Stimulated activated CD4-positive, alpha-beta T cell treated with anti-CD3 and anti-CD28 coated beads, Interleukin-12 subunit alpha, Interleukin-12 subunit beta, amount 100 ng/mL, for 4 hours (primary cell): ENCODE data around the gene MRPL34.

Experiments used
- DNase-seq: peaks from one replicate; pipeline ENCODE4 v3.0.0-alpha.2; 2020

The MRPL34 gene

DNA sequence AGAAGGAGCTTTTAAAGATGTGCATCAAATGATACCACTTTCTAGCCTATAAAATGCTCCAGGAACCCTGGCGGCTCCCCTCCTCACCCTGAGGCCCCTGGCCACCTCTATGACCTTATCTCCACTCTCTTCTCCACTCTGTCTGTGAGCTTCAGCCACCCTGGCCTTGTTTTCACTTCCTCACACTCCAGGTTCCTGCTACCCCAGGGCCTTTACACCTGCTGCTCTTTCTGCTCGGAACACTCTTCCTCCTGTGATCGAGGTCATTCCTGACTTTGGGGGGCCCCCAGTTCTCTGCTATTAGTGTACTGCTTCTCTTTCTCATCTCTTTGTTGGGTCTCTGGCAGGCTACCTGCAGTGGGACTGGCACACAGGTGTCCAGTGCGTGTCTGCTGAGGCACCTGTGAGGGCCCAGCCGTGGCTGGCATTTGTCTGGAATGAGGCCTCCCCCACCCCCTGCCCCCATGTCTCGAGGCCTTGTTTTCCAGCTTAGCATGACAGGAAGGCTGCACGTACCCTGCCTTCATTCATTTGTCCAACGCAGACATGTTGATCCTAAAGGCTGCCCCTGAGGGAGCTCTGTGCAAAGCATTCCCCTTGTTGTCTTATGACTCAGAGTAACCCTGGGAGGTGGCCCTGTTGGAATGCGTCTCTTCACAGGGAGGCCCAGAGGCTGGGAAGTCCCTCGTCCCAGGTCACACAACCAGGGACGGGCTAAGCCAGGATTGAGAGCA, 6.0 kb downstream of the MRPL34 start:
- DNase-seq, result no peak

DNA sequence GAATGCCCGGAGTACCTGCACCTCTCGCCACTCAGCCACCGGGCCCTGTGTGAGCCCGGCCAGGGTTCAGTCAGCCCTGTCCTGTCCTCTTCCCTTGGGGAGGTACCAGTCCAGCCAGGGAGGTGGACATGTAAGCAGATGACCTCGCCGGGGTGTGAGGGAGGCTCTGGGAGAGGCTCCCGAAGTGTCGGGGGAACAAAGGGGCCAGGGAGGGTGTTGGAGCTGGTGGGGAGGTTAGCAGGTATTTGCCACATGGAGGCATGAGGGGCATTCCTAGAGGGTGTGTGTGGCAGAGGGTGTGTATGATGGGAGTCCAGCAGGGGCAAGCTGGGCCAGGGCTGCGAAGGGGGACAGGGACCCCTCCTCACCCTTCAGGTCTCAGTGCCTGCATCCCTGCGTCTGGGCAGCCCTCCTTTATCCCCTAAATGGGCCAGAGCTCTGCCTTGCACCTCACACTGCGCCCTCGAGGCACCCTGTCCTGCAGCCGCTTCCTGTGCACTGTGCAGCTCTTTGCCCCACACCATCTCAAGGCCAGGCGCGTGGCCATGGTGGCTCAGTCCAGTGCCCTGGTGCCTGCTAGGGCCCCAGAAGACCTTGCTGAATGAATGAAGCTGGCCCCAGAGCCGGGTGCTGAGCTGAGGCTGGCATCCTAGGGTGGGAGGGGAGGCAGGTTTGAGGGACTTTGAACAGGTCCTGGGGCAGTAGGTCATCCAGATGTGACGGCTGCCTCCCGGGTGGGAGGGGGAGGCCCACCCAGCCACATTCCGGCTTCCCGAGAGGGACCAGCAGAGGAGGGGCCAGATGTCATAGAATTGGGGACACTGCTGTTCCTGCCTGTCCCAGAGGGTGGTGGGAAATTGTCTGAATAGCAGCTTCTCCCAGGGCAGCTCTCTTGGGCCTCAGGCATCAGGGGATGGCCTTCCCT, 6.8 kb downstream of the MRPL34 start:
- DNase-seq, result no peak

DNA sequence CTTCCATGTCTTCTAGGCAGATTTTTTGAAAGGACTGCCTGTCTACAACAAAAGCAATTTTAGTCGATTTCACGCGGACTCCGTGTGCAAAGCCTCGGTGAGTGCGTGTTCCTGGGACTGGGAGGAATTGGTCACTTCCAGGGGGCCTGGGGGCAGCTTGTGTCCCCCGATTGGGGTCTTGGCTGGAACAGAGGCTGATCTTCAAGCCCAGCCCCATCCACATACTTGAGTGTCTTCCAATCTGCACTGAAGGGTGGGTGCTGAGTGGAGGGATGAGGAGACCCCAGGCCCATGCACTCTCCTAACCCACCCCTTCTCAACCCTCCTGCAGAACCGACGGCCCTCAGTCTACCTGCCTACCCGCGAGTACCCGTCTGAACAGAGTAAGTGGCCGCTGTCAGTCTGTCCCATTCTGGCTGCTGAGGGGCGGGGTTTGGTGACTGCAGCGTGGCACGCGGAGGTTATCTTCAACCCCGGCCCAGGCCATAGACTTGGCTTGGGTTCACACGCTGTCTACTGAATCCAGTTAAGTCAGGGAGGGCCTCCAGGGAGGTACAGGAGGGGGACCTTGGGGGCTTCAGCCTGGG, 8.4 kb downstream of the MRPL34 start:
- DNase-seq, result no peak

DNA sequence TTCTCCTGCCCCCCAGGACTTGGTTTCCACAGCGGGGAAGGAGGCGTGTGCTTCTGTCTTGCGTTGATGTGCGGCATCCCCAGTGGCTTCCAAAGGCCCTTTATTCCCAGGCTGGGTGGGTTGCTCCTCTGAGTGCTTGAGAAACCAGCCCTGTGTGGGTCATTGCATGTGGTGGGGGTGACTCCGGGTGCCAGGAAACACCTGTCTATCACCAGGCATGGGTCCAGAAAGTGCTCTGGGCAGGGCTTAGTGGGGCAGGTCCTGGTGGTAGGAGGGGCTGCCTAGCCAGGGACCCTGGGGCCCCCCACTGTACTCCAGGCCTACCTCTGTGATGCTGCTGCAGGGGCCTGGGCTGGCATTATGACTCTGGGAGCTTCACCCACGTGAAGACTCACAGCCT, 13.3 kb downstream of the MRPL34 start:
- DNase-seq, result no peak

DNA sequence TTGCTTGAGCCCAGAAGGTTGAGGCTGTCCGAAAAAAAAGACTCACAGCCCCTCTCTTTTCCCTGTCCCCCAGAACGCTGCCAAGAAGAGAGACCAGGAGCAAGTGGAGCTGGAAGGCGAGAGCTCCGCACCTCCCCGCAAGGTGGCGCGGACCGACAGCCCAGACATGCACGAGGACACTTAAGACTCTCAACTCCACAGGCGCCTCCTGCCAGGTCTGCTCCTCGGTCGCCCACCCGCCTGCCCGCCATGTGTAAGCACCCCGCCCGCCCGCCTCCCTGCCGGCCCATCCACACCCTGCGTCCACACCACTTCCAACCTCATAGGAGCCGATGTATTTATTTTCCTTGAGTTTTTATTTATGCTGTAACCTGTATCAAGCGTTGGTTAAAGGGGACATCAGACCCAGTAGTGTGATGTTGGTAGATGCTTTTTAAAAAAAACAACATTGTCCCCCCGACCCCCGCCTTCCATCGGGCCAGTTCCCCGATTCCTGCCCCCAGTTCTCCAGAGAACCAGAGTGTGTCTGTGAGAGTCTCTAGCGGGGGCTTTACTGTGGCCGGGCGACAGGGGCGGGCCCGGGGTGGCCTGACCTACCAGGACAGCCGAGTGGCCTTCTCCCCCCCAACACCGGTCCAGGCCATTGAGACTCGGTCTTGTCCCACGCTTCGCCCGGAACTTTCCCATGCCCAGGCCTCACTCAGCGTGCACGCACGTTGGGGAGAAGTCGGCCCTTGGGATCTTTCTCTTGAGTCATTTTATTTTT, 14.0 kb downstream of the MRPL34 start:
- DNase-seq, result no peak

DNA sequence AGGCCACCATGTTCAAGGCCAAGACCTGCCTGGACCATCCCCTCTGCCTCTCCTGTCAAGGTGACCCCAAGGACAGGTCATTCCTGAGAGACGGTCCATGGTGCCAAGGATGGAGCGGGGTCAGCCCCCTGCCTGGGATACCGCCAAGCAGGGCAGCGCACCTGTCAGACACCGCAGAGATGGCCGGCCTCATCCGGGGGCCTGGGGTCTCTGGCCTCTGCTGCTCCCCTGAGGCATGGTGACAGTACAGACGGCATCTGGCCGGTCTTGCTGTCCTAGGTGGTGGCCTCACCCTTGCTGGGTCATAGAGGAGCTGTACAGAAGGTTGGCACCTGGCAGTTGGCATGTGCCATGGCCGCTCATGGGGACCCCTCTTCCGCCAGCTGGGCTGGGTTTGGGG, 14.8 kb downstream of the MRPL34 start:
- no peak for DNase-seq

DNA sequence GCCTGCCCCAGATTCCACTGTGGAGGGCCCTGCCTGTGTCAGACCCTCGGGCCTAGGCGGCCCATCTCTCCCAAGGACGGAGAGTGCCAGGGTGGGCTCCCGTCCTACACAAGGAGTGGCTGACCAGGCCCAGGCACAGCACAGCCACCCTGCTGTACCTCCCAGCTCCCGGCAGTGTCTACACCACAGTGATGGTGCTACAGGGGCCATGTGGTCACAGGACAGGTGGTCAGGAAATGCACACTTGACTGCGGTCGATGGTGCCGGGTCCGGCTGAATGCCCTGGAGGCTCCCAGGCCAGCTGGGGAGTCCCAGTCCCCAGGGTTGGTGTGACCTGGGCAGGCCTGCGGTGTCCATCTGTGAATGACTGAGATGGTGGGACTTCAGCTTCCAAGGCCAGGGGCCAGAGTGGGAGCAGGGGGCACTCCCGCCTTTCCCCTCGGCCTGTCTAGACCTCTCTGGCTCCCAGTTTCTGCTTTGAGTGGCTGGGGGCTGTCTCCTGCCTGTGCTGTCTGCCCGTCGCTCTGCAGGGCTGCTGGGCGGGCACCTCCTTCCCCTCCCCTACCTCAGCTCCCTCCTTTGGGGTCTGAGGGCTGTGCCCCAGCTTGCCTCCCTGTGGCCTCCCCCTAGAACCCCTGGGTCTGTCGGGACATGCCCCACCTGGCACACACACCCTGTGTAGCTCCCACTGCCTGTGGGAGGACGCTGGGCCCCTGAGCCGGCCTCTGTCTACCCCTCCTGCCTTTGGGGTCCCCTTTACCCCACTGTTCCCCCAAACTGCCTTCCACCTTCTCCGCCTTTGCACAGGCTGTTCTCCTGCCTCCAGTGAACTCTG, 16.2 kb downstream of the MRPL34 start:
- no peak for DNase-seq

DNA sequence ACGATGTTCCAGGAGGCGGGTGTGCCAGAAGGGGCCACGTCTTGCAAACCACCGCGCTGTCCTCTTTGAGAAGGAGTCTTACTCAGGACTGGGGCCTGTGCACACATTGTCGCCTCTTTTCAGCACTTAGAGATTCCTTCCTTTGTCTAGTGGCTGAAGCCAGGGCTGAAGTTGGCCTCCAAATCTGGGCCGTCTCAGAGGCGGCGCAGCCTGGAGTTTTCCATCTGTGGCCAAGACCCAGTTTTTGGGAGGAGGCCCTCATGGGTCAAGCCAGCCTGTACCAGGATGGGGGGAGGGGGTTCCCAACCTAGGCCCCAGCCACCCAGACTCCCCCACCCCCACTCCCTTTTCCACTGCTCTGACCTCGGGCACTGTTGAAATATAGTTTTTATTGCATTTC, 17.2 kb downstream of the MRPL34 start:
- DNase-seq, result no peak

DNA sequence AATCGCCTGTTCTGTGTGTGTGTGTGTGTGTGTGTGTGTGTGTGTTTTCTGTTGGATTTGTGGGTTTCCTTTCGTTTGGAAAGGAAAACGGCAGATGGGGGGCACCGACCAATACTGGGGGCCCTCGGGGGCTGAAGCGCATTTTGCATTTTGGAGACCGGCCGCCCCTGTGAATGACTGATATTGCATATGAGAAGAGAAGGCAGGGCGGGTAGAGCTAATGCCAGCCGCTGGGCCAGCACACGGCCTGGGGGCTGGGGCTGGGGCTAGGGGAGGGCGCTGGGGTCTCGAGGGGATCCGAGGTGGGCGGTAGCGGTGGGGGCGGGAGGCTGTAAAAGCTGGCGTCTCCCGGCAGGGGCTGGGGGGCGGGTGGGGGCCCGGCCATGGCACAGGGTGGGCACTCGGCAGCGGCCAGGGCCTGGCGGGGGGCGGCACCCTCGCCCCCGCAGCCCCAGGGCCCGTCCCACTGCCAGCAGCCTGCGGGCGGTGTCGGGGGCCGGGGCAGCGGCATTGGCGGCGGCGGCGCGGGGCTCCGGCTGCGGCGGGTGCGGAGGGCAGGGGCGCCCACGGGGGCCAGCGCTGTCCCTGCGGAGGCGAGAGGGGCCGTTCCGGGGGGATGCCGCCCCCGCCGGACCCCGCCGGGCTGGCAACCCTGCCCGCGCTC, 17.8 kb downstream of the MRPL34 start:
- DNase-seq, result no peak

DNA sequence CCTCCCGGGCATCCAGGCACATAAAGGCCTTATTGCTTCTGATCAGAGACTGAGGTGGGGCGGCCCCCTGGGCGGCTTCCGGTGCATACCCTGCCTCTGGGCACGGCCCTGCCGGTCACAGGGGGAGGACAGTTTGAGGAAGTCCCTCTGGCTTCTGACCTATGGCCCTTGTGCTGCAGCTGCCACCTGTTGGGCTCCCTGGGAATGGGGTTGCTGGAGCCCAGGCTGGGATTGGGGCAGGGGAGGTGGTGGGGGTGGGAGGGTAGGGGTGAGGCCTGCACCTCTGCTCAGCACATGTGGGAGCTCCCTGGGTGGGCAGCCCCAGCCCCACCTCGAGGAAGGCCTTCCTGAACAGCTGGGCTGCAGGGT, 18.3 kb downstream of the MRPL34 start:
- no peak for DNase-seq

DNA sequence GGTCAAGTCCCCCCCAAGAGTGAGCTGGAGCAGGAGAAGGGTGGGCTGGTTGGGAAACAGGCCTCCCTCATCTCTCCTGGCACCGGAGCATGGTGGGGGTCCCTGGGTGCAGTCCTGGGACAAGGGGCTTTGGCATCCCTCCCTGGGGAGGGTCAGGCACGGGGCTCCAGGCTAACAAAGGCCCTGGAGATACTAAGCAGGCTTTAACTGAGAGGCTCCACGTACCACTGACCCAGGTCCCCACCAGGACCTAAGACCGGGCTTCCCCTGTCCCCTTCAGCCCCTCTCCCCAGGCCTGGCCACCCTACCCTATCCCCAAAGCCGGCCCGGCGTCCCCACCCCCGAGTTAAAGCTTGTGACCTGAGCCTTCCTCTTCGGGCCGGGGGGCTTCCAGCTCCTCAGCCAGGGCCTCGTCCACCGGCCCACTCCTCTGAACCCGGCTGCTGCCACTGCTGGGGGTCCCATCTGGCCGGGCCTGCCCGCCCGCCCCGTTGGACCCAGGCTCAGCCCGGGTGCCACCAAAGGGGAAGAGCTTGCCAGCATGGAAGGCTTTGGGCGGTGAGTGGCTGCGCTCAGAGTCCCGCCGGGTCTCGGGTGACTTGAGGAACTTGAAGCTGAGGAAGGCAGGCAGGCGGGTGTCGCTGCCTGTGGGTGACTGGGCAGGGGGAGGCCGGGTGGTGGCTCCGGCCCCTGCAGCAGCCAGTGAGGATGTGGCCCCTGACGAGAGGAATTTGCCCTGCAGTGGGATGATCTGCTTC, 18.9 kb downstream of the MRPL34 start:
- DNase-seq, result no peak

DNA sequence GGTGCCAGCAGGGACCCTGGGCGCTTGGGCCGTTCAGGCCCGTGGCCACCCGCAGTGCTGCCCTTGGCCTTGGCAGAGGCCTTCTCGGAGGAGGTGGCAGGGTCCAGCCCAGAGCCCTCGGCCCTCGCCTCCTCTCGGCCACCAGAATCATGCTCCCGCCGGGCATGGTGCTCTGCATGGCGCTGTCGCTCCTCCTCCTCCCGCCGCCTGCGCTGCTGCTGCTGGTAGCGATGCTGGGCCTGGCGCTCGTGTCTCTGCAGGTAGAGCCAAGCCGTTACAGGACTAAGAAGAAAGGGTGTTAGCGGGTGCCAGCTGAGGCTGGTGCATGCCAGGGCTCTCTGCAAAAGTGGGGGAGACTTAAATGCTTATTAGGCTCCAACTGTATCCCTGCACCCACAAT, 19.5 kb downstream of the MRPL34 start:
- no peak for DNase-seq

DNA sequence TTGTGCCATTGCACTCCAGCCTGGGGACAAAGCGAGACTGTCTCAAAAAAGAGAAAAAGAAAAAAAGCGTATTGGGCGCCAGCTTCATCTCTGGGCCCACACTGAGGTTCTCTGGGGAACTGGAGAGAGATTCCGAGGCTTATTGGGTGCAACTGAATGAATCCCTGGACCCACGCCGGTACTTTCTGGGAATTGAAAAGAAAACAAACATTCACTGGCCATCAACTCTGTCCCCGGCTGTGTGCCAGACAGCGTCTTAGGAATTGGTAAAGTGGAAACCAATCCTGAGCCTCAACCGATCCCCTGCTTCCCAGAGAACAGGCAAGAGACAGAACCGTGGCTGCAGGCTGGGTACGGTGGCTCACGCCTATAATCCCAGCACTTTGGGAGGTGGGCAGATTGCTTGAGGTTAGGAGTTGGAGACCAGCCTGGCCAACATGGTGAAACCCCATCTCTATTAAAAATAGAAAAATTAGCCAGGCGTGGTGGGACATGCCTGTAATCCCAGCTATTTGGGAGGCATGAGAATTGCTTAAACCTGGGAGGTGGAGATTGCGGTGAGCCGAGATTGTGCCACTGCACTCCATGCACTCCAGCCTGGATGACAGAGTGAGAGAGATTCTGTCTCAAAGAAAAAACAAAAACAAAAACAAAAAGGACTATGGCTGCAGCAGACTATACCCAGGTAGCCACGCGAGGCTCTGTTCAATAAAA, 20.4 kb downstream of the MRPL34 start:
- no peak for DNase-seq

DNA sequence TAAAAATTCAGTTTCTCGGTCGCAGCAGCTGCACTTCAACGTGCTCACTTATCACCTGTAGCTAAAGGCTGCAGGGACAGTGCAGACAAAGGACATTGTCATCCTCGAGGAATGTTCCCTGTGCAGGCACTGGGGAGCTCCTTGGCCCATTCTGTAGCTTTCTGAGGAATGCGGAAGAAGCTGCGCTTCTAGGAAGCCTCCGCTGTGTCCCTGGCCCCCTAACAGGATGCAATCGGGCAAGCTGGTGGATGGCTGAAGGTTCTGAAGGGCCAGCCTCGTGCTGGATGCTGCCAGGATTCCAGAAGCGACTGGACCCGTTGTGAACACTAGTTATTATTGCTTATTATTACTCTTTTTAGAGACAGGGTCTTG, 20.9 kb downstream of the MRPL34 start:
- DNase-seq, result no peak

DNA sequence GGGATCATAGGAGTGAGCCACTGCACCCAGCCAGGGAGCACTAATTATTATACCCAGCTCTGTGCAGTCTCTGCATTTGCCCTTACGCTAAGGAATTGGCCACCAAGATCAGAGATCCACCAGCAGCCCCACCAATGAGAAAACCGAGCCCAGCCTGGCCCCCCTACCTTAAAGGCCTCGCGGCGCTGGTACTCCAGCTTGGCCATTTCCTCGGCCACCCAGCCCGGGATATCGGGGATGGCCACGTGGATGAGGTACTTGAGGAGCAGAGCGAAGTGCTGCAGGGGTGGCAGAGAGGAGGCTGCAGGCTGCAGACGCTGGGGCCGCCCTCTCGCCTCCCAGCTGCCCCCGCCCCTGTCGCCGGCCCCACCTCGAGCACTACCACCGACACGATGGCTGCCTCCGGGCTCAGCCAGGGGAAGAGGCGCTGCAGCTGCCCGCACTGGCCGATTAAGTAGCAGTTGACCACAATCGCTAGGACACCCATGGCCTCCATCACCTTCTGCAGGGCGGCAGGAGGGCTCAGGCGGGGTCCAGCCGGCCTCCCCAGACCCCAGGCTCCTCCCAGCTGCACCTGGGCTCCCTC, 21.5 kb downstream of the MRPL34 start:
- no peak for DNase-seq

DNA sequence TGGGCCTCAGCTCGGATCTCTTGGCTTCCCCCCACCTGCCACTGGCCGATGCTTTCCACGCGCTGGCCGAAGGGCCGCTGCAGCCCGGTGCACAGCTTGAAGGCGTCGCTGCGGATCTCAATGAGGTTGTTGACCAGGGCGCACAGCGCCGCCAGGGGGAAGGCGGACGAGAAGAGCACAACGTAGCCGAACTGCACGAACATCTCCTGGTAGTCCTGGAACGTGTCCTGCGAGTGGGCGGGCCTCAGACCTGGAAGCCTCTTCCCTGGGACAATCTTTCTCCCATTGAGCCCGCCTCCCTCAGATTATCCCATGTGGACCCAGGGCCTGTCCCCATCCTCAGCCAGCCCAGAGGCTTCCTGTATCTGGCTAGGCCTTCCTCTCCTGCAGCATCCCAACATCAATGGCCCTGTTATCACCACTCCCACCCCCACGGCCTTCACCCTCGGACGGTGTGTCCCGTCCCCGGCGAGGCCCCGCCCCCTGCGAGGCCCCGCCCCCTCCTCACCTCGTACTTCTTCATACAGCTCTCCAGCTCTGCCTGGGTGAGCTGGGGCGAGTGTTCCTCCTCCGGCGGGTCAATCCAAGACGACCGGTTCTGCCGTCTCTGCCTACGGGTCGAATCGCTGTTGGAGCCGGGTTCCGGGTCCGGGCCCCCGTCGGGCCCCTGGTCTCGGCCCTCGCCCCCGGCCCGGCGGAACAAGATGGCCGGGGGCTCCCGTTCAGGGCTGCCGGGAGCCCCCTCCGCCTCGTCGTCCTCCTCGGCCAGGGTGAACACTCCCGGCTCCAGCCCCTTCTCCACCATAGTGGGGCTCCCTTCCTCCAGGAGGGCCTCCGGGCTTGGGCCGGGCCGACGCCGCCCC, 22.2 kb downstream of the MRPL34 start:
- peak; percentile 66 for DNase-seq

DNA sequence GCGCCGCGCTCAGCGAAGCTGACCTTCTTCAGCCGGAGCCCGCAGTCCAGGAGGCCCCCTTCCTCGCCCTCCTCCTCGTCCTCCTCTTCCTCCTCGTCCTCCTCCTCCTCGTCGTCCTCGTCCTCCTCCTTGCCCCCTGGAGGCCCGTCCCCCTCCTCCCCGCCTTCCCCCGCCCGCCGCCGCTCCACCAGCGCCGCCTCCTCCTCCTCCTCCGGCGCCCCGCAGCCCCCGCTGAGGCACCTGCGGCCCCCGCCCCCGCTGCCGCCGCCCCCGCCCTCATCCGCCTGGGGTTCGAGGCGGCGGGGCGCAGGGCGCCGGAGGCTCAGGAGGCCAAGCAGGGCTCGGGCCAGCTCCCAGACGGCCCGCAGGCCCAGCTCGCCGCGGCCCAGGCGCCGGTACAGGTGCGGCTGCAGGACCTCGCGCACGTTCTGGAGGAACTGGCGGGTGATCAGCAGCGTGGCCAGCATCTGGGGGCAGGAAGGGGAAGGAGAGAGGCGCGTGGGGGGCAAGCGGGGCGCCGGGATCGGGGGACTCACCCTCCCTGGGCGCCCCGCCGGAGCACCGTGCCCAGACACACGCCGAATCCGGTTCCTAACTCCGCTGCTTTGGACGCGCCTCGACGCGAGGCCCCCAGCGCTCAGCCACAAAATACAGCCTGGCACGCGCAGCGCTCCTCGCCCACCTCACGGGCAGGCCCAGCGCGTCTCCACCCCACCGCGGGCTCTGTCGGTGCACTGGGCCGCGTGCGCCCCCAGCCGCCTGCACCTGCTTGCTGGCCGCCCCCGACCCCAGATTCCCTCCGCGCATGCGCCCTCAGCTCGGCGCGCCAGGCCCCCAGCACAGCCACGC, 23.1 kb downstream of the MRPL34 start:
- peak; percentile 48 for DNase-seq
